Spinal cord (tissue), 10 donors: Measurements from ENCODE around the gene CCNK. TPM values are rescaled to one million over a fixed set of nuclear protein-coding genes. Genes with fewer than 3 reads are reported as not detected.

Experiments
- DNase-seq, 6 donors: peaks; one replicate each; pipeline versions ENCODE4 v3.0.0 to v3.0.0-alpha.2; 2013 to 2015; ENCODE audit warnings: low spot score in 6 of 6, low read depth in 4 of 6
- H3K27ac ChIP-seq: one replicate; pipeline ENCODE4 v1.5.1; 2013; ENCODE audit warnings: low read depth, low read length, control low read depth
- H3K27me3 ChIP-seq: one replicate; pipeline ENCODE4 v1.6.1; 2013; ENCODE audit warnings: low read length; ENCODE audit not compliant: control insufficient read depth, insufficient read depth
- H3K36me3 ChIP-seq: one replicate; pipeline ENCODE4 v1.6.1; 2013; ENCODE audit warnings: low read length; ENCODE audit not compliant: control insufficient read depth, insufficient read depth
- H3K4me1 ChIP-seq: one replicate; pipeline ENCODE4 v1.6.1; 2013; ENCODE audit warnings: low read length; ENCODE audit not compliant: control insufficient read depth, insufficient read depth
- H3K4me3 ChIP-seq: one replicate; pipeline ENCODE4 v1.5.1; 2013; ENCODE audit warnings: low read depth, low read length, control low read depth
- H3K9me3 ChIP-seq: one replicate; pipeline ENCODE4 v1.6.1; 2013; ENCODE audit warnings: low read length; ENCODE audit not compliant: control insufficient read depth, insufficient read depth
- WGBS: methylation state at CpG from one replicate; pipeline ENCODE4 v1.1.5; 2013; ENCODE audit warnings: missing lambda C conversion rate; ENCODE audit not compliant: insufficient coverage; 5-methylcytosine and 5-hydroxymethylcytosine counted together
- polyA plus RNA-seq, 2 donors: library from polyadenylated mRNA; unstranded; fragments of 120-200 nt; gene quantifications; one replicate each; pipeline ENCODE4 v1.2.1, GENCODE V29; 2013; ENCODE audit not compliant: insufficient read length in 2 of 2
- total RNA-seq, 2 donors: library from RNA; depleted of rRNA in 1 of 2; stranded (reverse); fragments of 120-200 nt in 1 of 2; fragments of >200 nt in 1 of 2; gene quantifications; one replicate each; pipeline versions ENCODE4 v1.2.3 to v1.2.4, GENCODE V29; 2013 to 2014
- donor health status: healthy.

The CCNK gene
- total and polyA plus RNA-seq, 4 donors = 25.7 to 49.0 (median 41.4) TPM

- peaks cover 41% of the 10 kb centered on the region for H3K36me3 ChIP-seq
- H3K27me3 ChIP-seq = no peaks in the 10 kb centered on the region
- DNase-seq = no peak
- H3K4me3 ChIP-seq = no peak overlapping the region
- H3K27ac ChIP-seq = peak overlapping the region; percentile 52
- H3K9me3 ChIP-seq = no peaks in the 10 kb centered on the region
- H3K4me1 ChIP-seq = peaks cover 64% of the 10 kb centered on the region
- 60% methylated on average over 8 of the region's 12 CpGs for WGBS
These were observed 41.3 kb downstream of the CCNK start for GRCh38 chr14:99522457-99522891.

- Histone ChIP-seq H3K9me3 (no peaks in the 10 kb centered on the region), H3K36me3 (peaks cover 39% of the 10 kb centered on the region), H3K4me1 (peaks cover 64% of the 10 kb centered on the region), H3K27me3 (no peaks in the 10 kb centered on the region), H3K4me3 (no peak overlapping the region), H3K27ac (peak overlapping the region; percentile 52)
- 39% methylated on average over 12 of the region's 14 CpGs for WGBS
- peak in 1 of 6 donors; percentile 65 for DNase-seq
These were observed 41.9 kb downstream of the CCNK start for GRCh38 chr14:99522934-99523703.

- H3K36me3 ChIP-seq = peaks cover 39% of the 10 kb centered on the region
- no peaks in the 10 kb centered on the region for H3K9me3 ChIP-seq
- no peak for DNase-seq
- peaks cover 58% of the 10 kb centered on the region for H3K4me1 ChIP-seq
- H3K27me3 ChIP-seq = no peaks in the 10 kb centered on the region
- H3K27ac ChIP-seq = peak overlapping the region; percentile 42
- WGBS = 55% methylated on average over 5 of the region's 5 CpGs
- H3K4me3 ChIP-seq = no peak overlapping the region
These were observed 42.5 kb downstream of the CCNK start for GRCh38 chr14:99523704-99524055.

DNA sequence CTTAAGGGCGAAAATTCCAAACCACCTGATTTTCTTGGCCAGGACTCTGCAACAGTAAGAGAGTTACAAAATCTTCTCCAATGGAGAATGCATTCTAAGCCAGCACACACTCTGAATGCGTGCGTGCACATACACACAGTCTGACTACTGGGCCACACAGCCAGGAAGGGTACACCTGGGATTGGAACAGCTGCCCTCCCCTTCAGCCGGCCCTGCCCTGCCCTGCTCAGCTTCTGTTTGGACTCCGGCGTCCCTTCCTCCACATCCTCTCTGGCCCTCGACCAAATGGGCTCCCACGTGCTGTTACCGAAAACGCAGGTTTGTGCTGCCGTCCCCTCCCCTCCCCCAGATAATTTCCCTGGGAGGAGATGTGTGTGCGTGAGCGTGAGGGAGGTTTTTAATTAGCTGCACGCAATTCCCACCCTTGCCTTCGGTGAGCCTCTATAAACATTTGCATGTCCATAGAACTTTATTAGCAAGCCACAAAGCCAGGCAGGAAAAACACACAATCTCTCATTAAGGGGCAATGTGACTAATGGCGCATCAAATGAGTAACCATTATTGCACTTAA is 43.0 kb downstream of the CCNK start:
- Histone ChIP-seq H3K27me3 (no peaks in the 10 kb centered on the region), H3K9me3 (no peaks in the 10 kb centered on the region), H3K27ac (peak overlapping the region; percentile 10), H3K36me3 (peaks cover 39% of the 10 kb centered on the region), H3K4me3 (no peak overlapping the region), H3K4me1 (peaks cover 56% of the 10 kb centered on the region)
- peak in 4 of 6 donors; percentile 46 to 97 (median 65) for DNase-seq
- WGBS = 62% methylated on average over 5 of the region's 16 CpGs

DNA sequence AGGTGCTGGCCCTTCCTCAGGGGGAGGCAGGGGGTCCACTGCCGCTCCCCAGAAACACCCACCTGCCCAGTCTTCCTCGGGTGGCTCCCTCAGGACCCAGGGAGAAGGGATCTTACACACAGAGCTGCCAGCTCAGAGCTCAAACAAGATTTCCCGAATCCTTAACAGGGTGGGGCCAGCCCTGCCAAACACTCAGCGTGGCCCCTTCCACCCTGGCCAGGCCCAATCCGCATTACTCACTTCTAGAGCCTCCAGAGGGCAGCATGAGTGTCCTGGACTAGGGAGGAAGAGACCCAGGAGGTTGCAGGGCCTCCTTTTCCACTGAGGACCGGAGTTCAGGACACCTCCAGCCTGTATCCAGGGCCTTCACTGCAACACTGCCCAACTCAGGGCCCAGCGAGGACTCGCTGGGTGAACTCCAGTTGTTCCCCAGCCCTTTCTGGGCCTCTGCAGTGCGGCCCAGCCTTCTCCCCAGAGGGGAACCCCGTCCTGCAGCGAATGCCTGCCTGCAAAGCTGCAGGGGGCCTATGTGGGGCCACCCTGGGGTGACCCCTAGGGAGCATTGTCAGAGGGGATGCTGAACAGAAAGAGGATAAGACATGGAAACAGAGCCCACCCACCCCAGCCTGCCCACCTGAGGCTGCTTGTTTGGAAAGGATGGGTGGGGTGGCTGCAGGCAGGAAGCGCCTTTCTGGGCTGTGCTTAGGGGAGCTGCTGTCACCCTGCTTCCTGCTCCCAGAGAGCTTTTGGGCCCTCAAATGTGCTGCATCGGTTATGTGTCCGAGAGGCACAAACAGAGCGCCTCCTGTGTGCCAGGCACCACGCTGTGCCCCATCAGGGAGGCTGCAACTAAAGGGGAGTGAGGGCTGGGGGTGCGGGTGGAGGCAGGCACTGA is 43.8 kb downstream of the CCNK start:
- peak in 1 of 6 donors; percentile 54 for DNase-seq
- H3K36me3 ChIP-seq = peaks cover 37% of the 10 kb centered on the region
- 54% methylated on average over 16 of the region's 17 CpGs for WGBS

GRCh38 chr14:99525699-99526080 is 44.5 kb downstream of the CCNK start:
- H3K4me1 ChIP-seq = peaks cover 68% of the 10 kb centered on the region

More for the DNA sequence above, 43.8 kb downstream of the CCNK start:
- no peaks in the 10 kb centered on the region for H3K27me3 ChIP-seq
- H3K9me3 ChIP-seq = no peaks in the 10 kb centered on the region
- peaks cover 61% of the 10 kb centered on the region for H3K4me1 ChIP-seq
- H3K27ac ChIP-seq = no peak overlapping the region
- H3K4me3 ChIP-seq = no peak overlapping the region

GRCh38 chr14:99527026-99527425 is 45.8 kb downstream of the CCNK start:
- Histone ChIP-seq H3K4me1 (peaks cover 69% of the 10 kb centered on the region), H3K36me3 (peaks cover 17% of the 10 kb centered on the region), H3K27me3 (no peaks in the 10 kb centered on the region), H3K4me3 (no peak overlapping the region), H3K27ac (no peak overlapping the region), H3K9me3 (no peaks in the 10 kb centered on the region)
- WGBS = 85% methylated on average over 12 of the region's 12 CpGs
- no peak for DNase-seq

More at GRCh38 chr14:99525699-99526080, 44.5 kb downstream of the CCNK start:
- peaks cover 31% of the 10 kb centered on the region for H3K36me3 ChIP-seq
- no peak overlapping the region for H3K4me3 ChIP-seq
- DNase-seq = no peak
- no peaks in the 10 kb centered on the region for H3K9me3 ChIP-seq
- H3K27me3 ChIP-seq = no peaks in the 10 kb centered on the region
- no peak overlapping the region for H3K27ac ChIP-seq
- 91% methylated on average over 12 of the region's 12 CpGs for WGBS

DNA sequence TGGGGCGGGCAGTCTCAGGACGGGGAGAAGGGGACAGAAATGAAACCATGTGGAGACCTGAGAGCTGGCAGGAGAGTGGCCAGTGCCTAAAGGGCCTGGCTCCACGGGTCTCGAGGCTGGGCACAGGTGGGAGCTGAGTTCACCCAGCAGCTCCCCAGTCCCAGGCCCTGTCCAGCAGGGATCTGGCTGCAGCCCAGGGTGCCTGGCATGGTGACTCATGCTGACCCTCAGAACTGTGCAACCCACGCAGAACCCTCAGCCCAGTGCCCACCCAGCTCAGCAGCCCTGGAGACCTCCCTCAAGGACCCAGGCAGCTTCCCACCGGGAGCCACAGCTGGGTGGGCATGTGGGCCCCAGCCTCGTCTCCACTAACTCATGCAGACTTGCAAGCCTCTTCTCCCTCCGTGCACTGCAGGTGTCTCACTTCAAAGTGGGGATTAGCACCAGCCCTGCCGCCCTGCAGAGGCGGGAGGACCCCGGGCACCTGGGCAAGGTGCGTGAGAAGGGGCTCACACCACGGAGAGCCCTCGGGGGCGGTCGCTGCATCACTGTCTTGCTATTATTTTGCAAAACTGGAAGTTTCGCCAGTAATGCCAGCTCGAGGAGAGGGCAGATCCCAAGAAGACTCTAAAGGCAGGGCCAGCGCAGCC is 46.3 kb downstream of the CCNK start:
- WGBS = 86% methylated on average over 16 of the region's 19 CpGs
- peaks cover 16% of the 10 kb centered on the region for H3K36me3 ChIP-seq
- no peak overlapping the region for H3K4me3 ChIP-seq
- no peak overlapping the region for H3K27ac ChIP-seq
- no peaks in the 10 kb centered on the region for H3K27me3 ChIP-seq
- H3K4me1 ChIP-seq = peaks cover 68% of the 10 kb centered on the region
- no peaks in the 10 kb centered on the region for H3K9me3 ChIP-seq
- DNase-seq = no peak

DNA sequence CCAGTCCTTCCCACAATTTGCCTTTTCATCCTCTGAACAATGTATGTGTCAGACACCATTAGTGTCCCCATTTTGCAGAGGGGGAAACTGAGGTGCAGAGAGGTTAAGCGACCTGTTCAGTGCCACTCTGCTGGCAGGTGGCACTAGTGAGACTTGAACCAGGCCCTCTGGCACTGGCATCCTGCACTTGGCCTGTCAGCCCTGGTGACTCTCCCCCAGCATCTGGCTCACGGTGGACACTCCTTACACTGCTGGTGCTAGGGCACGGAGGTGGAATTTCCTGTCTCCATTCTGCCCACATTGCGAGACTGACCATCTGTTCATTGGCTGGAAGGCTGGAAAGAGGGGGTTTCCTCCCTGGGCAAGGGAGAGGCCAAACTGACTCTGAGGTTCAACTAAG is 48.7 kb downstream of the CCNK start:
- WGBS = 69% methylated on average over 4 of the region's 4 CpGs

More for the DNA sequence above, 48.7 kb downstream of the CCNK start:
- peaks cover 22% of the 10 kb centered on the region for H3K36me3 ChIP-seq
- no peaks in the 10 kb centered on the region for H3K9me3 ChIP-seq
- H3K27ac ChIP-seq = no peak overlapping the region
- H3K4me3 ChIP-seq = no peak overlapping the region
- peaks cover 65% of the 10 kb centered on the region for H3K4me1 ChIP-seq
- H3K27me3 ChIP-seq = no peaks in the 10 kb centered on the region
- no peak for DNase-seq
